ENCODE data around the gene TBCD.

GRCh38 chr17:82932518-82933310 is 180.8 kb downstream of the TBCD start:
- no peak for TF ChIP-seq CTCF (conservative IDR thresholded peaks at IDR 0.05)
- TF ChIP-seq ZFX (IDR thresholded peaks at IDR 0.05) = no peak

Measured in C4-2B (cell line).